GM19240 (cell line): ENCODE data around the gene IFNLR1.
"Not testable (repeated sequence)": the region's sequence is repeated elsewhere in the genome, so short reads cannot be mapped to it uniquely, and the experiment has no call there.

ENCODE experiments used
- DNase-seq: peaks from one replicate; pipeline ENCODE4 v3.0.0; 2011; ENCODE audit warnings: low spot score; ENCODE audit not compliant: insufficient read length

The IFNLR1 gene

DNA sequence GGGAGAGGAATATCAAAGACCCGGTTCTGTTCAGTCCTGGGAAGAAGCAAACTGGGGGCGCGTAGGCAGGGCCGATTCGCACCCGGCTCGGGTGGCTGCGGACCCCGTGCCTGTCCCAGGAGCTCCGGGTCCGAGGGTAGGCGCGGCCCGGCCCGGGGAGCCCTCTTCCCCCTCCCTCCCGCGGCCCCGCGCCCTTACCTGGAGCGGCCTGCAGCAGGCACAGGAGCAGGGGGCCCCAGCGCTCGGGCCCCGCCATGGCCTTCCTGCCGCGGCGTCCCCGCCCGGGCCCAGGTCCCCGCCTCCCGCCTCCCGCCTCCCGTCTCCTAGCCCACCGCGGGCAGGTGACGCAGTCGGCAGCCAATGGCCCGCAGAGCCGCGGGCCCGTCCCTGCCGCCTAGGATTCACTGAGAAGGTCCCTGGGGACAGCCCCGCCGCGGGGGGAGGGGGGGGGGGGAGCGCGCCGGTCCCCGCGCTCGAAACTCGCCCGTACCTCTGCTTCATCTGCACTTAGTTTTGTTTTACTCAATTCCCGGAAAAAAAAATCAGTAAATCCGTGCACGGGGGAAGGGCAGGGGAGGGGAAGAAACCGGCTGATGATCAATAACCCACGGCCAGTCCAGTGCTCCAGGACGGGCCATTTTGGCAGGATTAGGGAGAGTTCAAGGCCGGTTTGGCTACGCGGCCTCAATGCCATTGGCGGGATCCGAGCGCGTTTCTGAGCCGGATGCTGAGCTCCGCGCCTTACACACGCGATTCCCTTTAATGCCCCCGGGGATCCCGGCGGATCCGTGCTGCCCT is at the start of gene IFNLR1:
IFNLR1 (minus strand) TSS at position 297 of the 798 bp plus-strand sequence; CDS start at position 256, 41 bp downstream.
- DNase-seq = peak; percentile 72

DNA sequence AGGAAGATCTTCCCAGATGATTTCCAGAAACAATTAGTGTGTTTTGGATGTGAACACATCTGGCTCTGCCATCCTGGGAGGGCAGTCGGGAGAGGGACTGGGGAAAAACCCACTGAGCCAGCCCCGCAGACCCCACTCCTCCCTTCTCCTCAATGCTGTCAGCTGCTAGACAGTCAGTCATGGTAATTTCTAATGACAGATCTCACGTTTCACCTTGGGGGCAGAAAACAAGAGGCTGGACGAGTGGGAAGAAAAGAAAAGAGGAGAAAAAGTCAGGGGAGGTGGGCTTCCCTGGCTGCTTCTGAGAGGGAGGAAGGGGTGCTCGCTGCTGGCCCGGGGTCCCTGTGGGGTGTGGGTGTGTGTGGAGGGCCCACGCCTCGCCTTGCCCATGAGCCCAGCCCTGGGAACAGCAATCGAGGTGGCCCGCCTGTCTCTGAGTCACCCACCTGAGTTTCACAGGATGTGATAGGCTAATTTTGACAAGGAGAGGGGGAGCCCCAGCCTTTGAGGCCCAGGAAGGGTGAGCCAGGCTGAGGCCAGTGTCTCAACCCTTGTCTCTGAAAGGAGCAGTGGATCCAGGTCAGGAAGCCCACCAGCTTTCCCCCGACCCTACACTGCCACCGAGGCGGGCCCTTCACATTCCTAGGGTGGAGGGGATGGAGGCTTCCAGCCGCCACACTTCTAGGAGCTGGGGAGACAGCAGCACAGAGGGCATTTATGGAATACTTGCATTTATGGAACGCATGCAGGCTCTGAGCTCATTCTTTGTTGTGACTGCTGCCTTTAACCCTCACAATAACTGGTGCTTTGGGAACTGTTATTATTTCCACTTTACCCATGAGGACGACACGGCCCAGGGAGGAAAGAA is 49.1 kb upstream of the IFNLR1 start:
- no peak for DNase-seq

DNA sequence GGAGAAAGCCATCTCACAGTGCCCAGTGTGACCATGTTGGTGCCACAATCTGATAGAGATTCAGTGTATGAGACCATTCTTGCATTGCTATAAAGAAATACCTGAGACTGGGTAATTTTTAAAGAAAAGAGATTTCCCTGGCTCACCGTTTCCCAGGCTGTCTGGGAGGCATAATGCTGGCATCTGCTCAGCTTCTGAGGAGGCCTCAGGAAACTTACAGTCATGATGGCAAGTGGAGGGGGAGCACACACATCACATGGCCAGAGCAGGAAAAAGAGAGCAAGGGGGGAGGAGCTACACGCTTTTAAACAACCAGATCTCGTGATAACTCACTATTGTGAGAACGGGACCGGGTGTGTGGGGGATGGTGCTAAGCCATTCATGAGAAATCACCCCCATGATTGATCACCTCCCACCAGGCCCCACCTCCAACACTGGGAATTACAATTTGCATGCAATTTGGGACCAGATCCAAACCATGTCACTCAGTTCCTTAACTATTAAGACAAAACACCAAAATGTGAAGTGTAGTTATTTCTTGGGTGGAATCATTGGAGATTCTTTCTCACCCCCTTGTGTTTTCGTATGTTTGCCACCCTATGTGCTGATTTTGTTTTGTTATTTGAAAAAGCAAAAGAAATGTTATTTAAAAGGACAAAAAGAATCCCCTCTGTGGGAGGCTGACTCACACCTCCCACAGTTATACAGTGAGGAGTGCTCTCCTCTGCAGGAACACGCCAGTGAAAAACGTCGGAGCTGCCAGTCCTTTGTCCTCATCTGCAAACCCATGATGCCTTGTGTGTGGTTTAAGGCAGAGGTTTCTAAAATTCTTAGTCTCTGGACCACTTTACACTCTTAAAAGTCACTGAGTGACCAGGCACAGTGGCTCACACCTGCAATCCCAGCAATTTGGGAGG is 46.9 kb upstream of the IFNLR1 start:
- DNase-seq = no peak

DNA sequence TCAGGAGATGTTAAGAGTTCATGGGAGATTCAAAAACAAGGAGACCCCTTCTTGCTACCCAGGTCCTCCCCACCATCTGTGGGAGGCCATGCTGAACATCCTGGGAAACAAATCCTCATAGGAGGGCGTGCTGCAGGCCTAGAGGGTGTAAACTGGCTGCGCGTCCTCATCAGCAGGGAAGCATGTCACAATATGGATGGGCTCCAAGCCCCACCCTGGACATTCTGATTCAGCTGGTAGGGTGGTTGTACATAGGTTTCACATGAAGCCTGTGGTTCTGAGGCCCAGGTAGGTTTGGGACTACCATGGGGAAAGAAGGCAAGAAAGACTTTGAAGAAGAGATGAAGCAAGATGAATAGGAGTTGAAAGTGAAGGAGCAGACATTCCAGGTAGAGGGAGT is 44.6 kb upstream of the IFNLR1 start:
- no peak for DNase-seq

DNA sequence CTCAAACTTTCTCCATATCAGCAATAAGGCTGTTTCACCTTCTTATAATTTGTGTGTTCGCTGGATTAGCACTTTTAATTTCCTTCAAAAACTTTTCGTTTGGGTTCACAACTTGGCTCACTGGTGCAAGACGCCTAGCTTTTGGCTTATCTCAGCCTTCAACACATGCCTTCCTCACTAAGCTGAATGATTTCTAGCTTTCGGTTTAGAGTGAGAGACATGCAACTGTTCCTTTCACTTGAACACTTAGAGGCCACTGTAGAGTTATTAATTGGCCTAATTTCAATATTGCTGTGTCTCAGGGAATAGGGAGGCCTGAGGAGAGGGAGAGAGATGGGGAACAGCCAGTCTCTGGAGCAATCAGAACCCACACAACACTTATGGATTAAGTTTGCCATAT is 41.2 kb upstream of the IFNLR1 start:
- no peak for DNase-seq

DNA sequence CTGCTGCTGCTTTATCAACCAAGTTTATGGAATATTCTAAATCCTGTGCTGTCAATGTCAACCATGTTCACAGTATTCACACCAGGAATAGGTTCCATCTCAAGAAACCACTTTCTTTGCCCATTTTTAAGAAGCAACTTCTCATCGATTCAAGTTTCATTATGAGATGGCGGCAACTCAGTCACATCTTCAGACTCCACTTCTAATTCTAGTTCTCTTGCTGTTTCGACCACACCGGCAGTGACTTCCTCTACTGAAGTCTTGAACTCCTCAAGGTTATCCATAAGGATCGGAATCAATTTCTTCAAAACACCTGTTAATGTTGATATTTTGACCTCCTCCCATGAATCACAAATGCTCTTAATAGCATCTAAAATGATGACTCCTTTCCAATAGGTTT is 39.7 kb upstream of the IFNLR1 start:
- DNase-seq = no peak

DNA sequence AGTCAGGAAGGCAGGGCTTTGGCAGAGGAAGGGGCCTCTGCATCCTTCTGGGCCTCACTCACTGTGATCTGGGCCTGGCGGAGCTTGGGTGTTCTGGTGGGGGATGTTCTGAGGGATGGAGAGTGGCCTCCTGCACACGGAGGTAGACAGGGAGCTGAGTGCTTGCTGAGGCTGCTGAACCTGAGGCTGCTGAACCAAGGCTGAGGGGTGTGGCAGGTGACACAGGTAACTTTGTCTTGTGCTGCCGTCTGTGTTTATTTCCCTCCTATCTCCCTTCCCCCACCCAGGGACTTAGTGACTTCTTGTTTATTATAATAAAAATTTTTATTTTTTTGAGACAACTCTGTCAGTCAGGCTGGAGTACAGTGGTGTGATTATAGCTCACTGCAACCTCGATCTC is 37.7 kb upstream of the IFNLR1 start:
- DNase-seq = no peak

DNA sequence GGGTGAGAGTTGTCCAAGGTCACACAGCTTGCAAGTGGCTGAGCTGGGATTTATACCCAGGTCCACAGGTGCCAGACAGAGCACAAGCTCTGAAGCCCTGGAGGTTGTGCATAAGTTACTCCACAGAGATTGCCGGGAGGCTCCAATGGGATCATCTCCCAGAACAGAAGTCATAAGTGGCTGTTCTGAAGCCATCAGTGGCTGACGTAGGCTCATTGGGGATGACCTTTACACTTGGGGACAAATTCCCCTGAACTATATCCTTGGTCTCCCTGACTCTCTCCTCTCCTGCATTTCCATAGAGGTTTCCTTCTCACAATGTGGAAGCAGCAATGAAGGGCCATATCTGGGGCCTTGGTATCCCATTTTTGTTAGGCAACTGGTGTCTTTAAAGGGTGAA is 37.0 kb upstream of the IFNLR1 start:
- no peak for DNase-seq

DNA sequence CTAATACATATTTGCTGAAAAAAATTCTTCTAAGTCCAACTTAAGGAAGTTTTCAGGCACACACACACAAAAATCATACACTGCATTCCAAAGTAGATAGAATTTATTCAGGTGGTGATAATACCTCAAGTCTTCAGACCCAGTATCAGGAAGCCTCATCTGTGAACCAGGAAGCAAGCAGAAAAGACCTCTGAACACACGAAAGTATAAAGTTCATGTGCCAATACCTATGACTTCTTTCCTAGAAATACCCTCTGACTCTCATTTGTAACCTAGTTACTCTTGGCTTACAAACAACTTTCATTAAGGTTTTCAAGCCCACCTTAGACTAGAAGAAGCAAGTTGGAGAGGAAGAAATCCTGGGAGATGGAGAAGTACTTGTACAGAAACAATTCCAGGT is 35.7 kb upstream of the IFNLR1 start:
- DNase-seq = no peak

DNA sequence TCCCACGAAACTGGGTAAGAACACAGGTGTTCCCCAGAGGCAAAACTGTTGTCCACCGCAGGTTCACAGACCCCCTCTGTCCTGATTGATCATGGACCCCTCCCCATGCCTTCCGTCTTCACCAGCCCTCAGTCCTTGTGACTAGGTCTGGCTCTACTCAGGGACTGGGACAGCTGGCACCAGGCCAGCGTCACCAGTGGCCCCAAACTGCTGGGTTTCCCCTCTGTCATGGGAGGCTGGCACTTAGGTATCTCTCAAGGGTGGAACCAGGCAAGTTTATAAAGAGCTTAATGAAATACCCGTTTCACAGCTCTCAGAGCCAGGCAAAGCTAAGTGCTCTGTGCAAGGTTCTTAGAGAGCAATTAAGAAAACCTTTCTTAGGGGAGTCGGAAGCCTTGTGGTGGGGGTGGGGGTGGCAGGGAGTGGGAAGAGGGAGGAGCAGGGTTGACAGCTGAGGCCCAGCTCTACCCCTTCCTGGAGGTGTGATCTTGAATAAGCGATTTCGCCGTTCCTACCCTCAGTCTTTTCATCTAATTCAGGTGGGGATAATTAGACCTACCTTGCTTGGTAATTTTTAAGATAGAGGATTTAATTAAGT is 35.0 kb upstream of the IFNLR1 start:
- no peak for DNase-seq

DNA sequence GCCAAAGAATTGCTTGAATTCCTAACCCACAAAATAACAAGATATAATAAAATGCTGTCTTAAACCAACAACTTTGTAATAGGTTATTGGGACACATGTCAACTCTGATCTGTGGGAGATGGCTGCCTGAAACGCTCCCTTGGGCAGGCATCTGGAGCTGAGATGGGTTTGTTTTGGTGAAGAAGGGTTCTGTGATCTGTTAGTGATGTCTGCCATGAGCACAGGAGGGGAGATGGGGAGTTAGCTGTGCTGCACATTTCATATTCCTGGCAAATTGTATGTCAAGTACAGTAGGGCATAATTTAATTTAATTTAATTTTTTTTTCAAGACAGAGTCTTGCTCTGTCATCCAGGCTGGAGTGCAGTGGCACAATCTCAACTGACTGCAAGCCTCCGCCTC is 34.2 kb upstream of the IFNLR1 start:
- DNase-seq = no peak

DNA sequence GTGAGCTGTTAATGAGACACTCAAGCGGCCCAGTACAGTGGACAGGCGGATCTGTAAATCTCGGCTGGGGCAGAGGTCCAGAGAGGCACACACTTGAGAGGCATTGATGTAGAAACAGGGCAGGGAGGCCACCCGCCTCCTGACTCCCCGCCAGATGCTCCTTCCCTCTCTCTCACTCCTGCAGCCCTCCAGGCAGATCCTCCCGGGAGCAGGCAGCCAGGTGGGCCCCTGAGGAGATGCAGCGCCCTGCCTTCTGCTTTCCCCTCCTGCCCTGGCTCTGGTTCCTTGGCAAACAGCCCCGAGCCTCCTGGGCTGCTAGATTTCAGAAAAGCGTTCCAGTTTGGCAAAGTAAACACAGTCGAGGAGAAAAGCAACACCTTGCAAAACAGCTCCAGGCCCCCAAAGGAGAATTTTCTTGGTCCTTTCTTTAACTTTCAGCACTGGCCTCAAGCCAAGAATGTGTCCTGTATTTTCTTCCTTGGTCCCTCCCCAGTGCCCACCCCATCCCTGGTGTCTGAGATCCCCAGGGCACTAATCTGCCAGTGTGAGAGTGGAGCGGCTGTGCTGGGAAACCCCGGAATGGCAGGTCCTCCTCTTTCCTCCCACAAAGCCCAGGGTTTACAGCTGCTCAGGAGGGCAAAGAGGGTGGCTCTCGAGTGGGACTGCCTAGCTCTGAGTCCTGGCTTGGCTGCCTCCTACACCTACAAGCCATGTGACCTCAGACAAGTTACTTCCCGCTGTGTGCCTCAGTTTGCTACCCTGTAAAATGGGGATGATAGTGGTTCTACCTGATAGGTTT is 29.4 kb upstream of the IFNLR1 start:
- DNase-seq = no peak

DNA sequence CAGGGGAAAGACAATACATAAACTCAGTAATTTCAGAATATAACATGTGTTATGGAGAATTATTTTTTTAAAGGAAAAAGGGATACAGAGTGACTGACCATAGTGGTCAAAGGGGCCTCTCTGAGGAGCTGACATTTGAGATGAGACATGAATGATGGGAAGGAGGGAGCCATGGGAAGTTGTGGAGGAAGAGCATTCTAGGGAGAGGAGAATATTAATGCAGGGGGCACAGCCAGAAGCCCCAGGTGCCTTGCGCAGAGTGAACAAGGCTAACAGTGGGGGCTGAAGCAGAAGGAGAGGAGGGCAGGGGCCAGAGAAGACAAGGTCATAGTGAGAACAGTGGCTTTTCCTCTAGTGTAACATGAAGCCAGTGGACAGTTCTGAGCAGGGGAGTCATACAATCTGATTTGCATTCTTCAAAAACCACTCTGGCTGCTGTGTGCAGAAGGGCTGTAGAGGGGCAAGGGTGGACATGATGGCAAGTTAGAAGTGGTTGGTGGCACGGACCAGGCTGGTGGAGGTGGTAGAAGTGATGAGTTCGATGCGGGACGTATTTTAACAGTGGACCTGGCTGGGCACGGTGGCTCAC is 28.2 kb upstream of the IFNLR1 start:
- DNase-seq = no peak

DNA sequence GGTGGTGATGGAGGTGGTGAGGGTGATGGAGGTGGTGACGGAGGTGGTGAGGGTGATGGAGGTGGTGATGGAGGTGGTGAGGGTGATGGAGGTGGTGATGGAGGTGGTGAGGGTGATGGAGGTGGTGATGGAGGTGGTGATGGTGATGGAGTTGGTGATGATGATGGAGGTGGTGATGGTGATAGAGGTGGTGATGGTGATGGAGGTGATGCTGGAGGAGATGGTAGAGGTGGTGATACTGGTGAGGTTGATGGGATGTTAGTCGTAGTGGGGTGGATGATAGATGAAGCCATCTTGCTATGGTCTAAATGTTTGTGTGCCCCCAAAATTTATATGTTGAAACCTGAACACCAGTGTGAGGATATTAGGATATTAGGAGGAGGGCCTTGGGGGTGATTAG is 25.3 kb upstream of the IFNLR1 start:
- no peak for DNase-seq

DNA sequence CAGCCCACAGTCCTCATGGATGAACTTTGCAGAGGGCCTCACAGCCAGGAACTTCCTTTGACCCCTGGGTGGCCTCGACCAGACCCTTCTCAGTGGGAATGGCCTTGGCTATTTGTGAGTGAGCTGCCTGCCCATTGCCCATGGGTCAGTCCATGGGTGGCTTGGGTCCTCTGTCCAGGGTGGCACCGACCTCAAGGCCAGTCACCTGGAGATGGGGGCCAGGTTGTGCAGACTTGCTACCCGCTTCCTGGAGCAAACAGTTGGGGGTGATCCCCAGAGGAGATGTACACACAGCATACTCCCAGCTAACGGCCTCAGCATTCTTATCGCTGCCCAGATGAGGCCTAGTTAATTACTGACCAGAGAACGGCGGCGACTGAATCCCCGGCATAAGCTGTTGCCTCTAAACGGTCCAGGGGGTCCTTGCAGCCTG is 23.1 kb upstream of the IFNLR1 start:
- DNase-seq = no peak

DNA sequence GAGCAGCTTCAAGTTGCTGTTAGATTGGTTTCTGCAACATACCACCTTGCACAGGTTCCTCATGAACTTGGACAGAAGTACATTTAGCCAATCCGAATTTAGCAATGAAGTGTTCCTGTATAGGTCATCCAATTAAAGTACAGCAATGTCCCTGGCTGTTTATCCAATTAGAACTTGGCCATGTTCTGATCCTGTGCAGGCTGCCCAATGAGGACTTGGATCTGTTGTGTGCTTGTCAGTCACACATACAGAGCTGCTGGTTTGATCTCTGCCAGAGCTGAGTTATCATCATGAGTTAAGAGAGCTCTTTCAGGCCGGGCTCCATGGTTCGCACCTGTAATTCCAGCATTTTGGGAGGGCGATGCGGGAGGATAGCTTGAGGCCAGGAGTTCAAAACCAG is 22.0 kb upstream of the IFNLR1 start:
- no peak for DNase-seq

DNA sequence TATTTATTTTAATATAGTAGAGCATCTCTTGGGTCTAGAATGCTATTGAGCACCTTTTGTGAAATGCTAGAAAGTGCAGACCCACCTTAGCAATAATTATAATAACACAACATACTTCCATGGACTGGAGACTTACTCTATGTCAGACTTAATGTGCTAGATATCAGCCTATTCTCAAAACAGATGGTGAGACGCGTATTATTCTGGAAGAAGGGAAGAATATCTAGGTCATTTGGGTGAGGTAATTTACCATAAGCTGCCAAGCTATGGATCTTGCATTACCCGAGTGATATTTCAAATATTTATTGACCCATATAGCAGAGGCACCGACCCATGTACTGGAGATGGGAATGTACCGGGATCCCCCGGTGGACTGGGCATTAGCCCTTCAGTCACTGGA is 20.6 kb upstream of the IFNLR1 start:
- DNase-seq = no peak

DNA sequence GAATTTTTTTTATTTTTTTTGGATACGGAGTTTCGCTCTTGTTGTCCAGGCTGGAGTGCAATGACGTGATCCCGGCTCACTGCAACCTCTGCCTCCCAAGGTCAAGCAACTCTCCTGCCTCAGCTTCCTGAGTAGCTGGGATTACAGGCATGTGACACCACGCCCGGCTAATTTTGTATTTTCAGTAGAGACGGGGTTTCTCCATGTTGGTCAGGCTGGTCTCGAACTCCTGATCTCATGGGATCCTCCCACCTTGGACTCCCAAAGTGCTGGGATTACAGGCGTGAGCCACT is 20.3 kb upstream of the IFNLR1 start:
- not testable (repeated sequence) for DNase-seq

DNA sequence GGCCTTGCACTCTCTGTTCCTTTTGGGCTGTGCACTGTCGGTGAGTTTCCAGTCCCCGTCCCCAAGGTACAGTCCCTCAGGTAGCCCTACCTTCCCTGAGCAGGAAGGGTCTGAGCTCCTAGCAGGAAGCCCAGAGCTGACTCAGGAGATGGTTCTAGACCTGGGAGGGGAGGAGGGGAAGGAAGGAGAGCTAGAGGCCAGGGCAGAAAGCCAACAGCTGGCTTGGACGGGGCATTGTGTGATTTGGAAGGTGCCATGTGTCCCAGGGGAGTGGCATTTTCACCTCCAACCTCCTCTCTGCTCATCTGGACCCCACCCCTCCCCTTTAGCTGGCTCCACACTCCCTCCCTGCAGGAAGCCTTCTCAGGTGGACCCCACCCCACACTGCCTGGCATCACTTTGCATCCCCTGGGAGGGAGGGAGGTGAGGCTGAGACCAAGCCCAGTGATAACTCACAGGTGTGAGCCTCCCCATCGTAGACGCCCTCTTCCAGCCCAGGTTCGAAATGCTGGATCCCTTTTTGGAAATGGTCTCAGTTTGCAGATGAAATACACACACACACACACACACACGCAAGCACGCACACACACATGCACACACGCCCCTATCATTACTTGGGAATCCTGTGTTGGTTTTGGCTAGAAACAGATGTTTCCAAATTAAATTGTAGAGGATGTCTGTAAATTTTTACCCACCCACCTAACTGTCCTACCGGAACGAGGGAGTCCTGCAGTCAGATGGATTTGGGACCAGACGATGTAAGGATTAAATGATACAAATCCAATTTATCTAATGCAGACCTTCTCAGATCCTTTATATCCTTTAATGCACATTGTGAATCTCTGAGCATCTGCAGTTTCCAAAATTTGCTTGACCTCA is 19.7 kb upstream of the IFNLR1 start:
- no peak for DNase-seq
